ENCODE data around the gene CALHM4.

The CALHM4 gene

GRCh38 chr6:116575227-116575626, 21.7 kb downstream of the CALHM4 start:
- TF ChIP-seq CTCF (IDR thresholded peaks at IDR 0.05; ENCODE audit: extremely low read depth, missing control alignments) = no peak
- DNase-seq (ENCODE audit: low spot score) = no peak

GRCh38 chr6:116577486-116577885, 23.9 kb downstream of the CALHM4 start:
- DNase-seq (ENCODE audit: low spot score) = no peak
- TF ChIP-seq CTCF (IDR thresholded peaks at IDR 0.05; ENCODE audit: extremely low read depth, missing control alignments) = no peak

- no peak for TF ChIP-seq CTCF (IDR thresholded peaks at IDR 0.05; ENCODE audit: extremely low read depth, missing control alignments)
- no peak for DNase-seq (ENCODE audit: low spot score)
Measured at GRCh38 chr6:116578335-116578734, 24.8 kb downstream of the CALHM4 start.

- no peak for DNase-seq (ENCODE audit: low spot score)
- no peak for TF ChIP-seq CTCF (IDR thresholded peaks at IDR 0.05; ENCODE audit: extremely low read depth, missing control alignments)
Measured at GRCh38 chr6:116579143-116579542, 25.6 kb downstream of the CALHM4 start.

GRCh38 chr6:116580198-116580597, 26.6 kb downstream of the CALHM4 start:
- DNase-seq (ENCODE audit: low spot score) = no peak
- no peak for TF ChIP-seq CTCF (IDR thresholded peaks at IDR 0.05; ENCODE audit: extremely low read depth, missing control alignments)

GRCh38 chr6:116586276-116586675, 32.7 kb downstream of the CALHM4 start:
- no peak for DNase-seq (ENCODE audit: low spot score)
- TF ChIP-seq CTCF (IDR thresholded peaks at IDR 0.05; ENCODE audit: extremely low read depth, missing control alignments) = no peak

- DNase-seq (ENCODE audit: low spot score) = no peak
- no peak for TF ChIP-seq CTCF (IDR thresholded peaks at IDR 0.05; ENCODE audit: extremely low read depth, missing control alignments)
Measured at GRCh38 chr6:116586738-116587137, 33.2 kb downstream of the CALHM4 start.

All from GM20000 (cell line).